Measurements from ENCODE around the gene ULK3.

DNA sequence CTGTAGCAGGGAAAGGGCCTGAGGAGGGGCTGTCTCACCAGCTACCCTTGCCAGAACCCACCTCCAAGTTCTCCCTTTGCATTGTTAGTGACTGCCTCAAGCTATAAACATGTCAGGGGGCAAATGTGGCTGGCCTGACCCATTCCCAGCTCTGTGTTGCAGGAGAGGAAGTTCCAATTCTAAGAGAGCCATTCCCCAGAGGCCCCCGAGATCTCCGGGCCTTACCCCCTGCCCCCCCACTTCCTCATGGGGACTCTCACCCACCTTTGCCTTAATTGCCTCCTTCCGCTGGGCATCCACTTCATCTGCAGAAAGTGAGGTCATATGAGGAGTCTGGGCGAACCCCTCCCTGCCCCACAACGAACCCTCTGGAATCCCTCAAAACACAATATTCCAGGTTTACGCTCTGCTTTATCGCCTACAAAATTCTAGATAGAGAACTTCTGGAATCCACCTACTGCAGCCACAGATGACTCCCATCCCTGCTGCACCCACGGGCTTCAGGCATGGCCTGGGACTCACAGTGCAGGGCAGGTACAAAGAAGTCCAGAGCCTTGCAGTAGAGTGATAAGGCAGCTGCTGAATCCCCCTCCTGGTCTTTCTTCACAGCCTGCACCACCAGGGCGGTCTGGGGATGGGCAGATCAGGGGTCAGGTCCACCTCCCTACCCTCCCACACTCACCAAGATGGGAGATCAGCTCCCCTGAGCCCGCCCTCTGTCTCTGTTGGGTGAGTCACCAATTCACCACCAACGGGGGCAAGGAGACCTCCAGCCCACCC, 4.0 kb downstream of the ULK3 start:
- TF ChIP-seq, protein P1, sequence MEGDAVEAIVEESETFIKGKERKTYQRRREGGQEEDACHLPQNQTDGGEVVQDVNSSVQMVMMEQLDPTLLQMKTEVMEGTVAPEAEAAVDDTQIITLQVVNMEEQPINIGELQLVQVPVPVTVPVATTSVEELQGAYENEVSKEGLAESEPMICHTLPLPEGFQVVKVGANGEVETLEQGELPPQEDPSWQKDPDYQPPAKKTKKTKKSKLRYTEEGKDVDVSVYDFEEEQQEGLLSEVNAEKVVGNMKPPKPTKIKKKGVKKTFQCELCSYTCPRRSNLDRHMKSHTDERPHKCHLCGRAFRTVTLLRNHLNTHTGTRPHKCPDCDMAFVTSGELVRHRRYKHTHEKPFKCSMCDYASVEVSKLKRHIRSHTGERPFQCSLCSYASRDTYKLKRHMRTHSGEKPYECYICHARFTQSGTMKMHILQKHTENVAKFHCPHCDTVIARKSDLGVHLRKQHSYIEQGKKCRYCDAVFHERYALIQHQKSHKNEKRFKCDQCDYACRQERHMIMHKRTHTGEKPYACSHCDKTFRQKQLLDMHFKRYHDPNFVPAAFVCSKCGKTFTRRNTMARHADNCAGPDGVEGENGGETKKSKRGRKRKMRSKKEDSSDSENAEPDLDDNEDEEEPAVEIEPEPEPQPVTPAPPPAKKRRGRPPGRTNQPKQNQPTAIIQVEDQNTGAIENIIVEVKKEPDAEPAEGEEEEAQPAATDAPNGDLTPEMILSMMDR (IDR thresholded peaks at IDR 0.05), result no peak
- no peak for TF ChIP-seq POLR2AphosphoS5 (IDR thresholded peaks at IDR 0.05; ENCODE audit: insufficient read depth in 1 of 2, low read depth in 1 of 2)

Measured in vagina (tissue), 2 donors.